GM21723 (cell line): ENCODE results near the gene TRIM40.
"Not testable (repeated sequence)": the region's sequence is repeated elsewhere in the genome, so short reads cannot be mapped to it uniquely, and the experiment has no call there.

Experiments used
- ATAC-seq: cut with Tn5 transposase; IDR thresholded peaks from one replicate; pipeline ENCODE4 v1.9.1; 2021; ENCODE audit warnings: mild to moderate bottlenecking, moderate library complexity; ENCODE audit not compliant: unreplicated experiment

Gene TRIM40

GRCh38 chr6:30113003-30113759 is 22.8 kb upstream of the TRIM40 start, which contains the start of gene TRIM31:
TRIM31 (minus strand) TSS chr6:30113090; CDS start chr6:30112805, 285 bp downstream.
- no peak for ATAC-seq

DNA sequence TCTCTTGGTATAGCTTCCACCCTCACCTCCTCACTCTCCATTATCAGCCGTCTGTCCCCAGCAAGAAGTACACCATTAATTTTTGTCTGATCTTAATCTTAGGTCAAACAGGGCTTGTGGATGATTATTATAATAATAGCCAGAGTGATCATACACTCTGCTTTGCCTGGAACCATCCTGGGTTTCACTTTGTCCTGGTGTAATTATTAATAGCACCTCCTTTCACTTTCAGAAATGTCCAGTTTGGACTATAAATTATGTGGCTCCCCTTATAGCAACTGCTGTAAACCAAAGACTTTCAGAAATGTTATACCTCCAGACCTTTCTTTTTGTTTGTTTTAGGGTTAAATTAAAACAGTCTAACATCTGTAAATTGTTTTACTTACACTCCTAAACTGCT is 22.1 kb upstream of the TRIM40 start:
- ATAC-seq = no peak

DNA sequence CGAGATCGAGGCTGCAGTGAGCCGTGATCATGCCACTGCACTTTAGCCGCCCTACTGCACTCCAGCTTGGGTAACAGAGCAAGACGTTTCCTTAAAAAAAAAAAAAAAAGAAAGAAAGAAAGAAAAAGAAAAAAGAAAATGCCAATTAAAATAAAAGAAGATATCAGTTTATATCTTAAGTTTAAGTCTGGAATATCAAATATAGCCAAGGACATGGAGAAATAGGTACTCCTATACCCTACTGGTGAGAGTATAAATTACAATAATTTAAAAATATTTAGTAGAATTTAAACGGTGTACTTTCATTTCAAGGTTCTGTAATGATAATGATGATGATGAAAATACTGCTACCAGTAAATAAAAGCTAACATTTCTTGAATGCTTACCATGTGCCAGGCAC is 19.2 kb upstream of the TRIM40 start:
- no peak for ATAC-seq

DNA sequence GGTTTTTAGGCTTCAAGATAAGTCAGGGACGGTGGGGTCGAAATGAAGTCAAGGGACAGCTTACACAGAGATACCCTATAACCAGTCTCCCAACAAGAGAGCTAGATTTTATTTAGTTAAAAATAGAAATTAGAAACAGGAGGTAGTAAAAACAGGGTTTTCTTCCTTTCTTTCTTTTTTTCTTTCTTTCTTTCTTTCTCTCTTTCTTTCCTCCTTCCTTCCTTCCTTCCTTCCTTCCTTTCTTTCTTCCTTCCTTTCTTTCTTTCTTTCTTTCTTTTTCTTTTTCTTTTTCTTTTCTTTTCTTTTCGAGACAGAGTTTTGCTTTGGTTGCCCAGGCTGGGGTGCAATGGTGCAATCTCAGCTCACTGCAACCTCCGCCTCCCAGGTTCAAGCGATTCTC is 17.2 kb upstream of the TRIM40 start:
- not testable (repeated sequence) for ATAC-seq

DNA sequence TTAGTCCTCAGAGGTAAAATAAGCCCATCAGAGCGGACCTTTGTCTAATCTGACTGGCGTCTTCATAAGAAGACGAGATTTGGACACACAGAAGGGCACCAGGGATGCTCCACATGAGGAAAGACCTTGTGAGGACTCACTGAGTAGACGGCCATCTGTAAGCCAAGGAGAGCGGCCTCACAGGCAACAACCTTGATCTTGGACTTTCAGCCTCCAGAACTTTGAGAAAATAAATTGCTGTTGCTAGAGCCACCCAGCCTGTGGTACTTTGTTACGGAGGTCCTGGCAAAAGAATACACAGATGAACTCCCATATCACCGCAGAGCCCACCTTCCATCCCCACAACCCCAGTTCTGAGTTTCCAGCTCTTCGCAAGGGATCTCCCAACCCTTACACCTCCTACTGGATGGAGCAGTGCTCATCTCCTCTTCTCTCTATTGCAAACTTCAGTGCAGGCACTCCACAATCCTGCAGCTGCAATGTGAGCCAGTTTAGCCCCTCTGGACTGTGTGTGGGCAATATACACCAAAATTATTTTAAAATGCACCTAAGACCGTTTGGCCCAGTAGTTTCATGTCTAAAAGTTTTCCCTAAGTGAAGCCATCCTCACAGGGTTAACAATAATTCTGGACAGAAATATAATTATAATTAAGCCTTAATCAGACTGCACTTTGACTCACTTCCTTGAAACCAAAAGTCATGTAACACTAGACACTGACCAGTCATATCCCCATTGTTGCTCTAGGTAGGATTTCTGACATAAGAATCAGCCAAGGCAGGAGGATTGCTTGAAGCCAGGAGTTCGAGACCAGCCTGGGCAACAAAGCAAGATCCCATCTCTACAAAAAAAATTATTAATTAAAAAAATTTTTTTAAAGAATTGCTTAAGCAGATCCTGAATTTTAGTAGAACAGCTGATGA is 14.2 kb upstream of the TRIM40 start:
- no peak for ATAC-seq

- ATAC-seq = no peak
These were observed 13.4 kb upstream of the TRIM40 start for GRCh38 chr6:30122515-30122914.

GRCh38 chr6:30127238-30128093 is 8.5 kb upstream of the TRIM40 start:
- ATAC-seq = no peak

DNA sequence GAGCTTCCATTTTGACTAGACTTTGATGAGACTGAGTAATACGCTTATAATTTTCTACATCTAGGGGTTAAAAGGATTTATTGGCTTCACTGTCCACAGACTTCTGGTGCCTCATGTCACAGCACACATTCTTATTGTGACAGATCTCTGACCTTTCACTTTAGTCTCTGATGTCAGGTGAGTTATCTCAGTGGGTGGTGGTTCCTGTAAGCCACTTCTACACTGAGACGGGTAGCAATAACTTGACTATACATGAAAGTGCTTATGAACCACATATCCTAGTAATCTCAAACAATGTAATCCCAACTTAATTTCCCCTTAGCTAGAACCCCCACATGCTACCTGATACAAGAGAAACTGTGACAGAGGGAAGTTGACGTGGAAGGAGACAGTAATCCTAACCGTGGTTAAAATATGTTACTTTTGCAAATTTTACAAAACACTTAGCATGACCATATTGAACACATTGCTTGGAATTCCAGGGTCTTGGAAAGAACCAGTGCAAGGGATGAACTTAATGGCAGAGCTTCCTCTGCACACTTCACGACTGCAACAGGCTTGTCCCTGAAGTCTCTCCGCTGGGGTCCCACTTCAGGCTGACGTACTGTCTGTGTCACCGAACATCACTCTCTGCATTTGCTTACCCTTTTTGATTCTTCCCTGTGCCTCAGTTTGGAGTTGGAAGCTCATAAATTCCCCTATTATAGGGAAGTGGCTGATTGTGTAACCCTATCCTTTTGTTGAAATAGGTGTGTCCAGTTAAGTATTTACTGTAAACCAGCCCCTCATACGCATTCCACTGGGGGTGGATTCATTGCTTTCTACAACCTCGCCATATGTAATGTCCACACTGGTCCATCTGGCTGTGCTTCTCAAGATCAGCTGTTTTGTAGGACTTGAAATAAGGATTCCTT is 6.4 kb upstream of the TRIM40 start:
- ATAC-seq = no peak

GRCh38 chr6:30130179-30130679 is 5.7 kb upstream of the TRIM40 start:
- no peak for ATAC-seq

GRCh38 chr6:30130887-30131862 is 4.8 kb upstream of the TRIM40 start:
- ATAC-seq = no peak

DNA sequence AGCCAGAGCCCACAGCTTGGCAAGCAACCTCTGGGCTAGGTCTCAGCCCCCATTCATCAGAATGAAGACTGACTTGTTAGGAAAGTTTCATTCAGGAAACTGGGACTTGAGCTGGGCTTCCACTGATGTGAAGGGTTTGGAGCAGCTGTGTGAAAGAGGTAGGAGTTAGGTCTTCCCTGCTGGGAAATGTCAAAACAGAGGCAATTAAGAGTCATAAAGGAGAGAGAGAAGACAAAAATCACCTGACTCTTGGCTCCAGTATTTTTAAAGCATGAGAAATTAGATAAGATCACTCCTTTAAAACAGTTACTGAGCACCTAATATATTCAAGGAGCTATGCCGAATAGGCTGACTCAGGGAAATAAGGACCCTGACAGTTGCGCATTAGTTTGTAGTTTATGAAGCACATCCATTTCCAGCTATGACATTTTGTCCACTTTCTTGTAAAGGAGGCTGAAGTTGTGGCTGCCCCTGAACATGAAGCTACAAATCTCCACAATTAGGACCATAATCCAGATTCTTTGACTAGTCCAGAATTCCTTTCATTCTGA is 3.9 kb upstream of the TRIM40 start:
- ATAC-seq = no peak

GRCh38 chr6:30135147-30135546 is 793 bp upstream of the TRIM40 start:
- ATAC-seq = no peak

- ATAC-seq = no peak
These were observed 788 bp downstream of the TRIM40 start for GRCh38 chr6:30136570-30137286.

GRCh38 chr6:30140240-30140639 is 4.3 kb downstream of the TRIM40 start:
- ATAC-seq = not testable (repeated sequence)

DNA sequence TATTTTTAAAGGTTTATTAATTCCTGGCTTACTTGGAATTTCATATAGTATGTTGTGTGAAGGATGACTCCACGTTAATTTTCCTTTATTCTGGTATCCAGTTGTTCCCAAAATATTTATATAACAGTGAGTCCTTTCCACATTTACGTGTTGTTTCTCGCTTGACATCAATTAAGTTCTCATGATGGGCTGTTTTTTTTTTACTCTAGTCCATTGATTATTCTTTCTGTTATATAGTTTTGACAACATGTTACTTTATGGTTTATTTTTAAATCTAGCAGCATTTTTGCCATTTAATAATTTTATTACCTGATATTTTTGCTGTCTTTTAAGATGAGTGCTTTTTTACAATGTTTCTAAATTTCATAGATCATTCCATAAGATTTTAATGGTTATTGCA is 6.7 kb downstream of the TRIM40 start:
- no peak for ATAC-seq

DNA sequence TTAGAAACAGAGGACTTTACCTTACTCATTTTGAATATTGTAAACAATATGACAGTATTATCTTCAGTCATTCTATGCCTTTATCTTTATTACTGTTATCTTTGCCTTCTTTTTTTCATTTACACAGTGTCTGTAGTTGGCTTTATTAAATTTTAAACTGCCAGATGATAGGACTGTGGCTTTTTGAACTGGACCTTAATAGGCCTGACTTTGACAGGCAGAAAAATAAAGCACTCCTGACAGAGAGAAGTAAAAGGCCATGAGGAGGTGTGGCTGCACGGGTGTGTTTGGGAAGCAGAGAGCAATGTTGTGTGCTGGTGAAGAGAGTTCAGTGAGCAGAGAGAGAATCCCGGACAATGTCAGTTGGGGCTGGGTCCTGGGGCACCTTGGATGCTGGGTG is 7.8 kb downstream of the TRIM40 start:
- ATAC-seq = no peak

DNA sequence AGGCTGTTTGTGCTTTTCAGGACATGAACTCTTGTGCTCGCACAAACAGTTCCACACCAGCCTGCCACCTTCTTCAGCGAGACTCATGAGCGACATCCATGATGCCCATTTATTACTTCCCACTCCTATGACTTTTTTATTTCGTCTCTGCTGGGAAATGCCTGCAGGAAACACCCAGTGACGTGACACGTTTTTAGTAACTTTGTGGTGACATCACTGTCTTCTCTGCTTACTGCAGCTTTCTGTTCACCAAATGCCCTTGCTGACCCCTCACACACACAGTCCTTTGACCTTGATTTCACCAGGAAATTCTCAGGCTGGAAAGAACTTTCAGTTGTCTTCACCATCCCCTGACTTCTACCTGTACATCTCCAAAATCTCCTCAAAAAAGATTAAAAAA is 8.9 kb downstream of the TRIM40 start:
- ATAC-seq = no peak

- no peak for ATAC-seq
These were observed 9.9 kb downstream of the TRIM40 start for GRCh38 chr6:30145818-30146217.
